ENCODE measurements around the gene DCP1A.
"Not testable (repeated sequence)": the region's sequence is repeated elsewhere in the genome, so short reads cannot be mapped to it uniquely, and the experiment has no call there.

The DCP1A gene

DNA sequence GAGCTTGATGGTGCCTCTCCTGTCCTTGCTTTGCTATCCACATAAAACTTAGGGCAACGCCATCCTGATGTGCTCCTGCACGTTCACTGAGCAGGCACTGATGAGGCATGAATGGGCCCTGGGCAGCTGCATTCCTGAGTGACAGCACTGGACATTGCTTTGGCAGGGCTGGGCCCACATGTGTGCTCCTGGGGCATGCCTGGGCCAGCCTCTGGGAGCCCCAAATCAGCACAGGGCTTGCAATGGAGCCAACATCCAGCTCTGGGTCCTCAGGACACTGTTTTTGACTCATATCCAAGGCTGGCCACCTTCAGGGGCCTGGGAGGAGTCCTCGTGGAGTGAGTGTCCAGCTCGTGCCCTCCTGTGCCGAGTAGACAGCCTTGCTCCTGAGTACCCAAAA, 85.6 kb downstream of the DCP1A start:
- no peak for DNase-seq

DNA sequence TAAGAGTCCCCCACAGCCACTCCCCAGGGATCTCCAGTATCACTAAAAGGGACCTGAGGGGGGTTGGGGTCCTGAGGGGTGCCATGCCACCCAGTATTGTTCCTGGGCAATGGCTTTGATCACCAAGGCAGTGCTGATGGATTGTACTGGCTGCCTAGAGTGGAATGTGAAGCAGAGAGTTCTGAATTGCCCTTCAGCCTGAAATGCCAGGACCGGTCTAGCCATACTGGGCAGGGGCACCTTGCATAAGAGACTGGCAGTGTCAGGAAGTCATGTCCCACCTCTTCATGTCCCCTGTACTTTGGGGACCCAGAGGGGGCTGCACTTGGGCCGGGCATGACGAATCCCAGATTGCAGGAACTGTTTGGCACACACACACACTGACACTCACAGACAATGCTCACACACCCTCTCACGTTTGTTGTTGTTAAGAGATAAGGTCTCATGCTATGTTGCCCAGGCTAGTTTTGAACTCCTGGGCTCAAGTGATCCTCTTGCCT, 87.0 kb downstream of the DCP1A start:
- DNase-seq, result no peak

DNA sequence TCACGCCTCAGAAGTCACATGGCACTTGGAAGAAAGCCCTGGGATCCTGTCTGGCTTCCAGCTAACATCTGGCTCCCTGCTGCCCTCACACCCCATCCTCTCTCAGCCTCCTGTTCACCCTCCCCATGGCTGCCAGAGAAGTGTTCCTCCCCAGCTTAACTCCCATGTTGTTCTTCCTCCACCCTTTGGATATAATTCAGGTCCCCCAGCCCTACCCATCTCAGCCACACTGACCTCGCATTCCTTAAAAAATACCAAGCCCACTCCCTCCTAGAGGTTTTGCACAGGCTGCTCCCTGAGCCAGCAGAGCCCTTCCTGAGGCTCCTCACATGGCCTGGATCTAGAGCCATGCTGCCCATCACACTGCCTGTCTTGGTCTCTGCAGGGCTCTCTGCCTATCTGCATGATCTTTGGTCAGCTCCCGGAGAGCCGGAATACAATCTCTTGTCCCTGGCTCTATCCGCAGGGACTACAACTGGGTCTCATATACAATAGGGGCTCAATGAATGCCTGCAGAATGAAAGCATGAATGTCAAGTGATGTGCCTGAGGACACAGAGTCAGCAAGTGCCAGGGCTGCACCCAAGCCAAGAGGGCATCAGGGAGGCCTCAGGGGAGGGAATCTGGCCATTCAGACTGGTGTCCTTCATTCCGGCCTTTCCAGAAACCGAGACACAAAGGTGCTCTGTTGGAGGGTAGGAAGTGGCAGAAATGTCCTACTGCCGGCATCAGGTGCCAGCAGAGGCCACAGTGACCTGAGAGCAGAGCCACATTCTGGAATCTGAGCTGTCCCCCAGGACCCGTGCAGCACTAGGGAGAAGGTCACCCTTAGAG, 87.7 kb downstream of the DCP1A start:
- no peak for DNase-seq

DNA sequence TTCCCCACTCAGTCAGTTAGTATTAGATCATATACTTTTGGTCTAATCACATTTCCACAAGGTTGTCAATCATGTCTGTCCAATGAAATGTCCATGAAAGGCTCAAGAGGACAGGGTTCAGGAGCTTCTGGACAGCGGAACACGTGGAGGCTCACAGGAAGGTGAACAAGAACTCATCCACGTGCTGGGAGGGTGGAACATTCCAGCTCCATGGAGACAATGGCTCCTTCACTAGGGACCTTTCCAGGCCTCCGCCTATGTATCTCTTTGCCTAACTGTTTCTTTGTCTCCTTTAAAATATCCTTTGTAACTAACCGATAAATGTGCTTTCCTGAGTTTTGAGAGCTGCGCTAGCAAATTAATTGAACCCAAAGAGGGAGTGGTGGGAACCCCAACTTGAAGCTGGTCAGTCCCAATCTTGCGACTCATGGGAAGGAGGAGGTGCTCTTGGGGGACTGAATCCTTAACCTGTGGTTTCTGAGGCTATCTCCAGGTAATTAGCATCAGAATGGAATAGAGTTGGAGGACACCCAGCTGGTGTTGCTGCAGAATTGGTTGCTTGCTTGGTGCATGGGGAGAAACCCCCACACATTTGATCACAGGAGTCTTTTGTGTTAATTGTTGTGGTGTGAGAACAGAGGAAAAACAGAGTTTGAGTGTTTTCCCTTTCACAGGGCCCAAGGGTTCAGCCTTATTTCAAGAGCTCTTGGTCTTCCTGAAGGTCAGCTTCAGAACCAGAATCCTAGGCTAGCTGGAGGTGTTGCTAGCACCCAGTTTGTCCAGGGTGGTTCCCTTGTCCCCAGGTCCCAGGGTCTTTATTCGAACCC, 88.5 kb downstream of the DCP1A start:
- no peak for DNase-seq

DNA sequence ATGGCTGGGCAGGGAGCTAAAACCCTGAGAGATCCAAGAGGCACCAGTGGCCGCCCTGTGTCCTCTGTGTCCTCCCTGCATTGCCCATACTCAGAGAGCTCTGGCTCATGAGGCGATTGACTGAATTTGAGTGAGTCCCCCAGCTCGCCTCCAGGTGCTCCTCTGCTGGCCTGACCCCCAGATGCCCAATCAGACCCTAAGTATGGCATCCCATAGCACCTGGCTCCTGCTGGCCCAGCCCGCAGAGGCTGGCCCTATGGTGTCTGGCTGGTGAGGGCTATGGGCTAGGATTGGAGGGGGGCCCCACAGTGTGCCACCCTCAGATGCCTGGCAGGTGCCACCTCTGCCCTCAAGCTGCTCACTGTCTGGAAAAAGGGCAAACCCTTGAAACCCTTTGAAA, 89.9 kb downstream of the DCP1A start:
- DNase-seq, result no peak

DNA sequence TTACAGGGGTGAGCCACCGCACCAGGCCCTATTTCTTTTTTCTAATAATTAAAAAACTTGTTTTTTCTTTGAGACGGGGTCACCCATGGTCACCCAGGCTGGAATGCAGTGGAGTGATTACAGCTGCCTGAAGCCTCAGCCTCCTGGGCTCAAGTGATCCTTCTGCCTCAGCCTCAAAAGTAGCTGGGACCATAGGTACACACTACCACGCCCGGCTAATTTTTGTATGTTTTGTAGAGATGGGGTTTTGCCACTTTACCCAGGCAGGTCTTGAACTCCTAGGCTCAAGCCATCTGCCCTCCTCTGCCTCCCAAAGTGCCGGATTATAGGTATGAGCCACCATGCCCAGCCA, 90.7 kb downstream of the DCP1A start:
- no peak for DNase-seq

DNA sequence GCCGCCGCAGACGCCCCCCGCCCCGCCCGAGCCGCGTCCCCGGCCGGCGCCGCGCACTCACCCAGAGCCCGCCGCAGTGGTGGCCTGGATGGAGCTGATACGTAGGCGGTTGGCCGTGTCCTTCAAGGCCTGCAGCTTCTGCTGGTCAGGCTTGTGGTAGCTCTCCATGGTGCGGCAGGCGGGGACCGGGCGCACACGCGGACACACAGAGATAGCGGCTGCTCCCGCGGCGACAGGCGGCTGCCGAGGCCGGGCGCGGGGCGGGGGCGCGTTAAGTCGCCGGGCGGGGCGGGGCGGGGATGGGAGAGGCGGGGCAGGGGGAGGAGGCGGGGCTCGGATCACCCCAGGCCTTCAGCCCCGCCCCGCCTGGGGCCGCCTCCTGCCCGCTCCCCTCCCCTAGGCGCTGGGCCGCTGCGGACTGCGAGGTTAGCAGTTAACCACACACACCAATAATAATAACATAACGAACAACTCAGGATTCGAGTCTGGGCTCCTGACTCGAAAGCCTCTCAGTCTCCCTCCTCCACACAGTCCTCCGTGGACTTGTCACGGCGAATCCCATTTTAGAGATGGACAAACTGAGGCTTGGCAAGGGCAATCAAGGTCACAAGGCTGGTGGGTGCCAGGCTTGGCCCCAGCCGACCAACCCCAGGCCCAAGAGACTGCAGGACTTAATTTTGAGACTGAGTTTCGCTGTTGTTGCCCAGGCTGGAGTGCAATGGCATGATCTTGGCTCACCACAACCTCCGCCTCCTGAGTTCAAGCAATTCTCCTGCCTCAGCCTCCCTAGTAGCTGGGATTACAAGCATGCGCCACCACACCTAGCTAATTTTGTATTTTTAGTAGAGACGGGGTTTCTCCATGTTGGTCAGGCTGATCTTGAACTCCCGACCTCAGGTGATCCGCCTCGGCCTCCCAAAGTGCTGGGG, 91.3 kb downstream of the DCP1A start, which contains the start of gene TKT:
Gene TKT (minus strand): TSS at position 248 of the 929 bp plus-strand sequence. CDS start 80 bp downstream, at position 168.
- peak; percentile 88 for DNase-seq

DNA sequence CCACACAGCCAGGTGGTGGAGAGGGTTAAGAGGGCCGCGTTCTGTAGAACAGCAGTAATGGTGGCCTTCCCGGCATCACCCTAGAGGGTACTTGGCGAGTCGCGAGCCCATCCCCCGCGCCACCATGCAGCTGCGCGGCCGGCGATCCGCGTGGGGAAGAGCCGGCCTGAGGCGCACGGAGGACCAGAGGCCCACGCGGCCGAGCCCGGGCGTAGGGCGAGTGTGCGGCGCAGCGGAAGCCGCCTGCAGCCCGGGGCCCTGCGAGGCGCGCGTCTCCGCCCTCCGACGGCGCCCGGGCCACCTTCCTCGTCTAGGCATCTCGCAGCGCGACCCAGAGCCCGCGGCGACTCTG, 91.9 kb downstream of the DCP1A start:
- no peak for DNase-seq

DNA sequence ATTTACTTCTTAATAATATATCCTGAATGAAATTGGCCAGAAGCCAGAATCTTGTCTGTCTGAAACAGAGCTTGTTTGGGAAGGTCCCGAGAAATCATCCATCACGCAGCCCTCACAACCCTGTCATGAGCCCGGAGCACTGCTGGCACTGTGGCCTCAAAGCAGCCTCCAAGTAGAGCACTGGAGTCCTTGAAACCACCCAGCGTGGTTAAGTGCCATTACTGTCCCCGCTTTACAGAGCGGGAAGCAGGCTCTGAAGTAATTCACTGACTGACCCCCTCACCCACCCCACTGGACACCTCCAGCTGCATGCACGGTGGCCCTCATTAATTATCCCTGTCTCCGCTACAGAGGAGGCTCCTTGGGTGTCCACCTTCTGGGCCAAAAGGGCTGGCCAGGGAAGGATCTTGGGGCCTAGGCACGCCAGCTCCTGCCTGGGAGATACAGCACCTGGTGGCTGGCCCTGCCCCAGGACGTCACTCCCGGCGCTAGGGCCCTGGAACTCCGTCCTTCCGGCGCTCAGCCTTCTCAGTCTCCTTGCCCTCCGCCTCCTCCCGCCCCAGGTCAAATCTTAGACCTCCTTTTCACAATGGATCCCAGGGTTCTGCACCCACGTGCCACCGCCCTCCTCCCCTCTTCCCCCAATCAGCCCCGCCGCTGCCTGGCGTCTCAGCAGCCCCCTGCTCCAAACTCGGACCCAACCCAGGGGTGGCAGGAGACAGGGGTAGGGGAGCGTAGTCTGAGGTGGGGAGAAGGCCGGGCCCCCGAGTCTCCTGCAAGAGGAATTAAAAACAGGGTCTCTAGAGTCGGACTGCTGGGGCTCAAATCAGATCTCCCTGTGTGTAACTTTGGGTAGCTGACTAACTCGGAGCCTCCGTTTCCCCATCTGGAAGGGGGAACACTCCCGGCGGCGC, 92.6 kb downstream of the DCP1A start:
- peak; percentile 58 for DNase-seq

DNA sequence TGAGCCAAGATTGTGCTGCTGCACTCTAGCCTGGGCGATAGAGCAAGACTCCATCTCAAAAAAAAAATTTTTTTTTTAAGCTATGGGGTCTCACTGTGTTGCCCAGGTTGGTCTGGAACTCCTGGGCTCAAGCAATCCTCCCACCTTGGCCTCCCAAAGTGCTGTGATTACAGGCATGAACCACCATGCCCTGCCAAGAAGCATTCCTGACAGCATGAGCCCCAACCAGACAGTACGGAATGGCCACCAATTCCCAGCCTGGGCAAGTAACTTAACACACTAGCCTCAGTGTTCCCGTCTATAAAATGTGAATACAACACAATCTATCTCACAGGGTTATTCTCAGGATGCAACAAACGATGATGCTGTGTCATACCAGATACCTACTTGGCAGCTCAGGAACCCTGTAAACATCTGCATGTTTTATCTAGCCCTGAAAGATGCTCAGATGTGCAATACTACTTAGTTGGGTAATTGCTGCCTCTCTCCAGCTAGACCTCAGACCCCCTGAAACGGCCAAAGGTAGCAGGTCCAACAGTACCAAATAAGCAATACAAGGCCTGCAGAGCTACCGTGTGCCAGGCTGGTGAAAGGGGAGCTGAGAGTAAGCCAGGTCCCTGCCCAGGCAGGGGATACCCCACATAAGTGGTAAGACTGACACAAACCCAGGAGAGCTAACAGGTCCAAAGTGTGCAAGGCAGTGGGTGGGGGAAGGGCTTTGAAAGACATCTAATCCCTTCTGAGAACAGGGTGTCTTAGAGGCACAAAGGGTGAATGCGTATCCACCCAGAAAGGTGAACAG, 93.4 kb downstream of the DCP1A start:
- DNase-seq, result no peak

DNA sequence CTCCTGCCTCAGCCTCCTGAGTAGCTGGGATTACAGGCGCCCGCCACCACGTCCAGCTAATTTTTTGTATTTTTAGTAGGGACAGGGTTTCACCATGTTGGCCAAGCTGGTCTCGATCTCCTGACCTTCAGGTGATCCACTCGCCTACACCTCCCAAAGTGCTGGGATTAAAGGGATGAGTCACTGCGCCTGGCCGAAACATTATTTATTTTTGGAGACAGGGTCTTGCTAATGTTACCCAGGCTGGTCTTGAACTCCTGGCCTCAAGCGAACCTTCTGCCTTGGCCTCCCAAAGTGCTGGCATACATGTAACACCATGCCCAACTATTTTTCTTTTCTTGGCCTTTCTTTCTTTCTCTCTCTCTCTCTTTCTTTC, 94.4 kb downstream of the DCP1A start:
- DNase-seq, result not testable (repeated sequence)

DNA sequence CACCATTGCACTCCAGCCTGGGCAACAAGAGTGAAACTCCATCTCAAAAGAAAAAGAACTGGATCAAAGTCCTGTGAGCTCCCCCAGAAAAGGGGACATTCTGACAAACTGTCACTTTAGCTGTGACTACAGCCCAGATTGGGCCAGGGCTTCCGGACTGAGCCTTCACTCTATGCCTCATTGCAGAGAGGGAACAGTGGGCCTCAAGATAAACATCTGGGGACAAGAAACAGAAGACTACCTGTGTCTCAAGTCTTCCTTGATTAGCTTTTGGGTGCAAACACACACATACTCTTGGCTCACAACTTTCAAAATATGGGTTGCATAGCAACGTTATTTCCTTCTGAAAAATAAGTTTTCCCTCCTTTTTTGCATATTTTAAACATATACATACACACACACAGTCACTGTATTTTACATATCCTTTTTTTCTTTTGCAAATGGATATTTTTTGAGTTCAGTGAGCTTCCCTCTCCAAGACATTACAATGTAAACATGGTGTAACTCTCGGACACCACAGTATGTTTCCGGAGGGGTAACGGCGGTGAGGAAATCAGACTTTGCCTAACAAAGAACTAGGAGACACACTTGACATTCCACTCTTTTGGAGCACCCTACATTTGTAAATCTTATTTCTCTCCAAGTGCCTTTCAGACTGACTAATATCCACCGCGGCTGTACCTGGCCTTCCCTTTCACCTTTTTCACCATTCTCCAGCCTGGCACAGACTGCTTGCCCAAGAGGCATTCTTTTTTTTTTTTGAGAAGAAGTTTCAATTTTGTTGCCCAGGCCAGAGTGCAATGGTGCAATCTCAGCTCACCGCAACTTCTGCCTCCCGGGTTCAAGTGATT, 95.0 kb downstream of the DCP1A start:
- no peak for DNase-seq

DNA sequence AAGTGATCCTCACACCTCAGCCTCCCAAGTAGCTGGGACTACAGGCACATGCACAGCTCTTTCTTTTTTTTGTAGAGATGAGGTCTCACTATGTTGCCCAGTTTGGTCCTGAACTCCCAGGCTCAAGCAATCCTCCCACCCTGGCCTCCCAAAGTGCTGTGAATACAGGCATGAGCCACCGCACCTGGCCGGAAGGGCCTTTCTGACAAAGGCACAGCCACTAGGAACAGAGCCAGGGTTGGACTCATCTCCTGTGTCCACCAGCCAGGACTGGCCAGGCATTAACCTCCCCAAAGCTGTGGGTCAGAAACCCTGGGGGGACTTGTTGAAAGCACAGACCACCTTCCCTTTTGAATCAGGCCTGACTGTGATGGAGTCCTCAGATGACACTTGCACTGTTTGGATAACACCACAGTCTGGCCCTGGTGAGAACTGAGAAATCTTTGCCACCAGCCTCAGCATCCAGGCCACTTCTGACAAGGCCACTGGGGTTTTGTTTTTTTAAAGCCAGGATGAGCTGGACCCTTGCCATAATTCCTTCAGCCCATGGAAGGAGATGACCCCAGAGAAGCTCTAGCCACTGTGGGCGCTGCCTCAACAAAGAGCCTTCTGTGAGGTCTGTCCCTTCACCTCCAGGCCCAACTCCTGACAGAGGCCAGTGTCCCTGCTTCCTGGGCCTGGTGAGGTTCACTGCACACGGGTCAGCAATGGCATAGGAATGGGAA, 96.3 kb downstream of the DCP1A start:
- DNase-seq, result no peak

DNA sequence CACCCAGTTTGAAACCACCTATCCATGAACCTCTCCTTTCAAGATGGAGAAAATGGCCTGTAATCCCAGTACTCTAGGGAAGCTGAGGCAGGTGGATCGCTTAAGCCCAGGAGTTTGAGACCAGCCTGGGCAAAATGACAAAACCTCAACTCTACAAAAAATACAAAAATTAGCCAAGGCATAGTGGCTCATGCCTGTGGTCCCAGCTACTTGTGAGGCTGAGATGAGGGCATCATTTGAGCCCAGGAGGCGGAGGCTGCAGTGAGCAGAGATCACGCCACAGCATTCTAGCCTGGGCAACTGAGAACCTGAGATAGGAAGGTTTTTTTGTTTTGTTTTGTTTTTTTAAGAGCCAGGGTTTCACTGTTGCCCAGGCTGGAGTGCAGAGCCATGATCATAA, 96.9 kb downstream of the DCP1A start:
- no peak for DNase-seq

DNA sequence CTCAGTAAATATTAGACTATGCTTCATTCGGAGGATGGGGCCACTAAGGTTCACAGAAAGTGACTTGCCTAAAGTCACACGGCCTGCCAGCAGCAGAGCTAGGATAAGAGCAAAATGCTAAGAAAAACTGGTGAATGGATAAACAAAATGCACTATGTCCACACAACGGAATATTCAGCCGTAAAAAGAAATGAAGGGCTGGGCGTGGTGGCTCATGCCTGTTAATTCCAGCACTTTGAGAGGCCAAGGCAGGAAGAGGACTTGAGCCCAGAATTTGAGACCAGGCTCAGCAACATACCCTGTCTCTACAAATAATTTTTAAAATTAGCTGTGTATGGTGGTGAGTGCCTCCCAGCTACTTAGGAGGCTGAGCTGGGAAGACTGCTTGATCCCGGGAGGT, 99.2 kb downstream of the DCP1A start:
- no peak for DNase-seq

DNA sequence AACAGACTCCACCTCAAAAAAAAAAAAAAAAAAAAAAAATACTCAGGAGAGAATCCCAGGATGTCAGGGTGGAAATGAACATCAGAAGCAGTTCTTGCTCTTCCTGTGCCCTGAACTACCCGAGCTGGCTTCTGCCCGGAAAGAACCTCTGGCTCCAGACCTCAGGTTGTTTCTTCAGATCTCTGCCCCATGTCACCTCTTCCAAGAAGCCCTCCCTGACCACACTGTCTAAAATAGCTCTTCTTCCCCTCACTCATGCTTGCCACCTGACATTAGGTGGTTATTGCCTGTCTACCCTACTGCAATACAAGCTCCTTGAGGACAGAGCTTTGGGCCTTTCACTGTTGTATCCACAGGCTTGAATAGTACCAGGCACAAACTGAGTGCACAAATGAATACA, 99.7 kb downstream of the DCP1A start:
- no peak for DNase-seq

DNA sequence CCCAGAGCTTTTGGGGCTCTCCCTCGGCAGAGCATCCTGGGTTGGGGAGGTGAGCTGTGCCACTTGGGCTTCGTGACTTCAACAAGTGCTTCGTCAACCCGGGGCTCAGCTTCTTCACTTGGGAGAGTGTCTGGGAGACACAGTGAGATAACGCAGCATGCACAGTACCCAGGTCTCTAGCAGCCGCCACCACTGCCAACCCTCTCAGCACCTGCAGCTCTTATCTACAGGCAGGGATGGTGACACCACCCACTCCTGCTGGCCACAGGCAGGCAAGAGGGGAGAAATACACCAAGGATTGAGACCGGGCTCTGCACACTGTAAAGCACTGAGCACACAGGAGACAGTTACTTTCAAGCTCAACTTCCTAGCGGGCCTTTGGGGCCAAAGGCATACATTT, 103.1 kb downstream of the DCP1A start:
- DNase-seq, result no peak

DNA sequence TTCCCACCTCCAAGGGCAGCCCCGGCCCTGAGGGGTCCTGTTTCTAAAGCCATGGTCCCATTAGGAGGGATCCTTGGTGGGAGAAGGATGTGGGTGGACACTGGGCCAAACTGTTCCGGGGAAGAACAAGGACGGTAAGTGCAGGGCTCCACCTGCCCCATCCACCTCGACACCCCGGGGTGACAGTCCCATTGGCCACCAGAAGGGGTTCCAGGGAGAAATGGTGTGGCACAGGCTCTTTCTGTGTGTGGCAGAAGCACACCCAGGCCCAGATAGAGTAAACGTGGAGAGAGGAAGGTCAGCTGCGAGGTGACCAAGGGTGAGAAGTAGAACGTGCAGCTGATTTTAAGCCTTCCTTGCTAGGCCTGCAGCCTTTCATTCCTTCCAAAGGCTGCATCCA, 103.6 kb downstream of the DCP1A start:
- DNase-seq, result no peak

DNA sequence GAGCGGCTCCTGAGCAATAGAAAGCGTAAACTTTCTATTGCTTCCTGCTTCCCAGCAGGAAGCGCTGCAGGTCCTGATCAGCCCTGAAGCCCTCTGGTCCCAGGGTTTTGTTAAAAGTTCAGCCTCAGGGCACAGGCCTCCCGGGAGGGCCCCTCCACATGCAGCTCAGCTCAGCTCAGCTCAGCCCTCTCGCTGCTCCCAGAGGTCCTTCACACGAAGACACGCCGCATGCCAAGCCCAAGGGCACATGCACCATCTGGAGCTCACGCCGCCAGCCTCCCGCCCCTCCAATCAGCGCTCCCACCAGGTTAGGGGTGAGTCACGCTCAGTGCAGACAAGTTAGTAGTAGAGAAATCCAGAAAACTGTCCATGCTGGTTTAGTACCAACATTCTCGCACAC, 104.2 kb downstream of the DCP1A start:
- no peak for DNase-seq

All from left hindlimb (tissue), 1 donor.